Endothelial cell (in vitro differentiated cells): ENCODE data around the gene TANGO2. TPM values are rescaled to one million over a fixed set of nuclear protein-coding genes. Genes with fewer than 3 reads are reported as not detected.

ENCODE experiments used
- DNase-seq: peaks from one replicate; pipeline ENCODE4 v3.0.0; 2021; ENCODE audit warnings: low spot score
- H3K27ac Mint-ChIP-seq: one replicate; pipeline ENCODE4 v1.8.0; 2021; ENCODE audit warnings: mixed read lengths, inconsistent platforms; ENCODE audit not compliant: unreplicated experiment
- H3K27me3 Mint-ChIP-seq: one replicate; pipeline ENCODE4 v1.8.0; 2021; ENCODE audit warnings: mild to moderate bottlenecking, moderate library complexity, mixed read lengths, inconsistent platforms; ENCODE audit not compliant: unreplicated experiment
- H3K36me3 Mint-ChIP-seq: one replicate; pipeline ENCODE4 v1.8.0; 2021; ENCODE audit warnings: mild to moderate bottlenecking, low read depth, mixed read lengths, inconsistent platforms; ENCODE audit not compliant: unreplicated experiment
- H3K4me1 Mint-ChIP-seq: one replicate; pipeline ENCODE4 v1.8.0; 2021; ENCODE audit warnings: mild to moderate bottlenecking, mixed read lengths, inconsistent platforms; ENCODE audit not compliant: unreplicated experiment
- H3K4me3 Mint-ChIP-seq: one replicate; pipeline ENCODE4 v1.8.0; 2021; ENCODE audit warnings: mild to moderate bottlenecking, mixed read lengths, inconsistent platforms; ENCODE audit not compliant: unreplicated experiment
- H3K9me3 Mint-ChIP-seq: one replicate; pipeline ENCODE4 v1.8.0; 2021; ENCODE audit warnings: mixed read lengths, inconsistent platforms; ENCODE audit not compliant: unreplicated experiment
- total RNA-seq: library from RNA; stranded (reverse); fragmentation: NEBNext Ultra II Directional; extraction: Animal tissue kit (Norgen Biotek cat#: 25700); gene quantifications from one replicate; pipeline ENCODE4 v1.2.1, GENCODE V29; 2021; ENCODE audit not compliant: unreplicated experiment
- TF ChIP-seq, protein P1 (sequence below): fragments of 200-600 bp; sonication (generic); IDR thresholded peaks from one replicate; pipeline ENCODE4 v1.5.0; 2021; ENCODE audit warnings: antibody characterized with exemption; ENCODE audit not compliant: unreplicated experiment

Gene TANGO2
- total RNA-seq, 1 donor from 2014 or later = 15.3 TPM

DNA sequence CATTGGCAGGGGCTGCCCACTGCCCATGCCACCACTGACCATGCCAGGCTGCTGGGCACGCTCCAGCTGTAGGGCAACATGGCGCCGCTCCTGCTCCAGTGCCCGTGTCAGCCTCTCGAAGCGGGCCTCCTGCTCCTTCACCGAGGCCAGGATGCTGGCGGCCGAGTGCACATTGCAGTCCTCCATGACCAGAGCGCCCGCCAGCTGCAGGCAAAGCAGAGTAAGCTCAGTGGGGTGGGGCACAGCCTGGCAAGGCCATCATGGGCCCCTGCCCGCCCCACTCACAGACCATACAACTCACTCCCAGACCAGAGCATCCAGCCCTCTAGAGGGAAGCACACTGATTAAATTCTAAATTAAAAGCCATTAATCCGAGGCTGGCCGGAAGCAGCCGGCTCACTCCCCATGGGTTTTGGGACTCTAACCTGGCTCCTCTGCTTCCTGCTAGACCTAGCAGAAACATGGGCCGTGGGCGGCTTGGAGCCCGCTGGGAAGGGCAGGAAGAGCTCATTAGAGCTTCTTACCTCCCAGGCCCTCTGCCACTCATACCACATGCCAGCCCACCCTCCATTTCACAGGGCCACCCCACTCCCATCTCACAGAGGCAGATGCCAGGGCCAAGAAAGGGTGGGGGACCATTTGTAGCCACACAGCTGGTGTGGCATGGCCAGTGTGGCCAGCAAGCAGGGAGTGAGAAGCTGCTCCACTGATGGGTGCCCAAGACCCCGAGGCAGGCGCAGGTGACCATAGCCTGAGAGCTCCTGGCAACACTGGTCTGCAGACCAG is 30.1 kb upstream of the TANGO2 start:
- Mint-ChIP-seq H3K4me1 (no peaks in the 10 kb centered on the region), H3K4me3 (no peak overlapping the region), H3K9me3 (no peaks in the 10 kb centered on the region), H3K36me3 (no peaks in the 10 kb centered on the region), H3K27me3 (peaks cover 7% of the 10 kb centered on the region), H3K27ac (no peak overlapping the region)
- no peak for DNase-seq
- TF ChIP-seq, protein P1, sequence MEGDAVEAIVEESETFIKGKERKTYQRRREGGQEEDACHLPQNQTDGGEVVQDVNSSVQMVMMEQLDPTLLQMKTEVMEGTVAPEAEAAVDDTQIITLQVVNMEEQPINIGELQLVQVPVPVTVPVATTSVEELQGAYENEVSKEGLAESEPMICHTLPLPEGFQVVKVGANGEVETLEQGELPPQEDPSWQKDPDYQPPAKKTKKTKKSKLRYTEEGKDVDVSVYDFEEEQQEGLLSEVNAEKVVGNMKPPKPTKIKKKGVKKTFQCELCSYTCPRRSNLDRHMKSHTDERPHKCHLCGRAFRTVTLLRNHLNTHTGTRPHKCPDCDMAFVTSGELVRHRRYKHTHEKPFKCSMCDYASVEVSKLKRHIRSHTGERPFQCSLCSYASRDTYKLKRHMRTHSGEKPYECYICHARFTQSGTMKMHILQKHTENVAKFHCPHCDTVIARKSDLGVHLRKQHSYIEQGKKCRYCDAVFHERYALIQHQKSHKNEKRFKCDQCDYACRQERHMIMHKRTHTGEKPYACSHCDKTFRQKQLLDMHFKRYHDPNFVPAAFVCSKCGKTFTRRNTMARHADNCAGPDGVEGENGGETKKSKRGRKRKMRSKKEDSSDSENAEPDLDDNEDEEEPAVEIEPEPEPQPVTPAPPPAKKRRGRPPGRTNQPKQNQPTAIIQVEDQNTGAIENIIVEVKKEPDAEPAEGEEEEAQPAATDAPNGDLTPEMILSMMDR = no peak

DNA sequence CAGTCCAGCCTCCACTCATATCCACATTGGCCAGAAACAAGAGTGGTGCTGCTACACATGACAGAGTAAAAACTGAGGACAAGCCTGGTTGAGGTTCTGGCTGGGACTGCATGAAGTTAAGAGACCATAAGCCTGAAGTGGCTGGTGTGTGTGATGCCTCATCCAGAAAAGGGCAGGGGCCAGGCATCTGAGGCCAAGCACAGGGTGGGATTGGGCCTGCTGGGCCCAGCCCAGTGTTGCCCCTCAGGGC is 29.6 kb upstream of the TANGO2 start:
- Mint-ChIP-seq H3K9me3 (no peaks in the 10 kb centered on the region), H3K36me3 (no peaks in the 10 kb centered on the region), H3K4me3 (no peak overlapping the region), H3K4me1 (no peaks in the 10 kb centered on the region), H3K27ac (no peak overlapping the region), H3K27me3 (peaks cover 6% of the 10 kb centered on the region)
- TF ChIP-seq, protein P1 = no peak
- no peak for DNase-seq

- TF ChIP-seq, protein P1 = no peak
- Mint-ChIP-seq H3K4me1 (no peaks in the 10 kb centered on the region), H3K27me3 (peaks cover 11% of the 10 kb centered on the region), H3K36me3 (no peaks in the 10 kb centered on the region), H3K4me3 (no peak overlapping the region), H3K9me3 (no peaks in the 10 kb centered on the region), H3K27ac (no peak overlapping the region)
- DNase-seq = no peak
Measured at GRCh38 chr22:19991645-19992451, 29.1 kb upstream of the TANGO2 start.

- Mint-ChIP-seq H3K36me3 (no peaks in the 10 kb centered on the region), H3K27me3 (peaks cover 13% of the 10 kb centered on the region), H3K4me1 (no peaks in the 10 kb centered on the region), H3K27ac (no peak overlapping the region), H3K4me3 (no peak overlapping the region), H3K9me3 (no peaks in the 10 kb centered on the region)
- DNase-seq = no peak
- TF ChIP-seq, protein P1 = no peak
Measured at GRCh38 chr22:19992481-19992911, 28.4 kb upstream of the TANGO2 start.

DNA sequence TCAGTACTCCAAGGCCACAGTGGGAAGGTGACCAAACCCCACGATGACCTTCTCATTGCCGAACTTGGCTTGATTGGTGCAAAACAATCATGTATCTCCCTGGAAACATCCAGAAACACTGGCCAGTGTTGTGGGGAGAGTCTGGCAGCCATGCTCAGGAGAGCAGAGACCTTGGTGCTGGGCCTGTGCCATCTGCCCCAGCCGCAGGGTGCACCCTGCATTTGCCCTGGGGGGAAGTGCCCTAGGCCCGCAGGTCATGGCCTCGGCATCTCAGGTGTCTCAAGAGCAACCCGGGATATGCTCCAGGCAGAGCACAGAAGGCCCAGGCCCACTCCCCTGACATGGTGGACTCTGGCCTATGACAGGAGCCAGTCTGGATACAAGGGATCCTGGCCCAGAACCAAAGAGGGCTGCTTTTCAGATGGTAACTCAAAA is 28.0 kb upstream of the TANGO2 start:
- no peaks in the 10 kb centered on the region for H3K4me1 Mint-ChIP-seq
- H3K9me3 Mint-ChIP-seq = no peaks in the 10 kb centered on the region
- no peak overlapping the region for H3K27ac Mint-ChIP-seq
- H3K36me3 Mint-ChIP-seq = no peaks in the 10 kb centered on the region
- TF ChIP-seq, protein P1 = no peak
- no peak for DNase-seq
- H3K4me3 Mint-ChIP-seq = no peak overlapping the region
- H3K27me3 Mint-ChIP-seq = peaks cover 13% of the 10 kb centered on the region
